Progenitor cell of endocrine pancreas (in vitro differentiated cells): ENCODE data around the gene CARS1. TPM values are rescaled to one million over a fixed set of nuclear protein-coding genes. Genes with fewer than 3 reads are reported as not detected.

Experiments used
- DNase-seq: peaks from one replicate; pipeline ENCODE4 v3.0.0; 2021; ENCODE audit warnings: low spot score; ENCODE audit not compliant: unreplicated experiment
- H3K27ac Mint-ChIP-seq: 2 replicates; pipeline ENCODE4 v1.8.0; 2021; ENCODE audit warnings: mild to moderate bottlenecking, moderate library complexity, mixed read lengths
- H3K27me3 Mint-ChIP-seq: 2 replicates; pipeline ENCODE4 v1.8.0; 2021; ENCODE audit warnings: mixed read lengths
- H3K36me3 Mint-ChIP-seq: 2 replicates; pipeline ENCODE4 v1.8.0; 2022; ENCODE audit warnings: mixed read lengths; ENCODE audit not compliant: insufficient read depth
- H3K4me1 Mint-ChIP-seq: 2 replicates; pipeline ENCODE4 v1.8.0; 2021; ENCODE audit warnings: low read depth, mixed read lengths
- H3K4me3 Mint-ChIP-seq: 2 replicates; pipeline ENCODE4 v1.8.0; 2021; ENCODE audit warnings: low read depth, mild to moderate bottlenecking, moderate library complexity, mixed read lengths
- H3K9me3 Mint-ChIP-seq: 2 replicates; pipeline ENCODE4 v1.8.0; 2021; ENCODE audit warnings: low read depth, mixed read lengths
- CTCF ChIP-seq: fragments of 200-600 bp; sonication (generic); IDR thresholded peaks from one replicate; pipeline ENCODE4 v1.5.0; 2021; ENCODE audit warnings: antibody characterized with exemption, mild to moderate bottlenecking; ENCODE audit not compliant: unreplicated experiment
- total RNA-seq: library from RNA; stranded (reverse); gene quantifications from 2 replicates; pipeline ENCODE4 v1.2.1, GENCODE V29; 2021

Gene CARS1
- total RNA-seq, 1 donor from 2014 or later: 56.4 TPM

- H3K9me3 Mint-ChIP-seq: no peaks in the 10 kb centered on the region
- TF ChIP-seq CTCF: no peak
- H3K27me3 Mint-ChIP-seq: no peaks in the 10 kb centered on the region
- no peak overlapping the region for H3K27ac Mint-ChIP-seq
- H3K36me3 Mint-ChIP-seq: peaks cover 15% of the 10 kb centered on the region
- no peaks in the 10 kb centered on the region for H3K4me1 Mint-ChIP-seq
- no peak overlapping the region for H3K4me3 Mint-ChIP-seq
- no peak for DNase-seq
These were observed 45.0 kb downstream of the CARS1 start for GRCh38 chr11:3011891-3012885.

GRCh38 chr11:3010521-3011275 lies 46.5 kb downstream of the CARS1 start:
- no peaks in the 10 kb centered on the region for H3K4me1 Mint-ChIP-seq
- peaks cover 13% of the 10 kb centered on the region for H3K36me3 Mint-ChIP-seq
- DNase-seq: no peak
- H3K27ac Mint-ChIP-seq: no peak overlapping the region
- no peaks in the 10 kb centered on the region for H3K9me3 Mint-ChIP-seq
- H3K4me3 Mint-ChIP-seq: no peak overlapping the region
- H3K27me3 Mint-ChIP-seq: no peaks in the 10 kb centered on the region
- no peak for TF ChIP-seq CTCF

GRCh38 chr11:3010004-3010403 lies 47.2 kb downstream of the CARS1 start:
- H3K4me1 Mint-ChIP-seq: no peaks in the 10 kb centered on the region

GRCh38 chr11:3009481-3009880 lies 47.7 kb downstream of the CARS1 start:
- no peak overlapping the region for H3K27ac Mint-ChIP-seq
- peaks cover 16% of the 10 kb centered on the region for H3K36me3 Mint-ChIP-seq

More at GRCh38 chr11:3010004-3010403, 47.2 kb downstream of the CARS1 start:
- peaks cover 15% of the 10 kb centered on the region for H3K36me3 Mint-ChIP-seq
- H3K9me3 Mint-ChIP-seq: no peaks in the 10 kb centered on the region
- no peak overlapping the region for H3K4me3 Mint-ChIP-seq
- DNase-seq: no peak
- H3K27ac Mint-ChIP-seq: no peak overlapping the region
- no peaks in the 10 kb centered on the region for H3K27me3 Mint-ChIP-seq
- TF ChIP-seq CTCF: no peak

More at GRCh38 chr11:3009481-3009880, 47.7 kb downstream of the CARS1 start:
- H3K27me3 Mint-ChIP-seq: no peaks in the 10 kb centered on the region
- no peaks in the 10 kb centered on the region for H3K9me3 Mint-ChIP-seq
- no peak for TF ChIP-seq CTCF
- no peaks in the 10 kb centered on the region for H3K4me1 Mint-ChIP-seq
- no peak overlapping the region for H3K4me3 Mint-ChIP-seq
- DNase-seq: no peak
